Vagina (tissue), 2 donors: ENCODE data around the gene PRSS21.

Experiments used
- CTCF ChIP-seq, 3 experiments: fragments of 450-650 bp in 2 of 3; fragments of 200-600 bp in 1 of 3; sonication (generic) in 1 of 3; IDR thresholded peaks; one replicate each; pipeline ENCODE4 v1.5.1; 2017 to 2019; ENCODE audit warnings: antibody characterized with exemption in 3 of 3, mild to moderate bottlenecking in 2 of 3, moderate library complexity in 2 of 3
- POLR2A ChIP-seq, 2 donors: fragments of 450-650 bp; IDR thresholded peaks; one replicate each; pipeline ENCODE4 v1.6.1; 2017; ENCODE audit warnings: antibody characterized with exemption in 2 of 2, mild to moderate bottlenecking in 2 of 2, moderate library complexity in 2 of 2
- POLR2AphosphoS5 ChIP-seq, 2 donors: sonication (generic); formaldehyde crosslinking; IDR thresholded peaks; one replicate each; pipeline ENCODE4 v1.9.0; 2017; ENCODE audit warnings: antibody characterized with exemption in 2 of 2, mild to moderate bottlenecking in 2 of 2, low read depth in 1 of 2; ENCODE audit not compliant: insufficient read depth in 1 of 2

DNA sequence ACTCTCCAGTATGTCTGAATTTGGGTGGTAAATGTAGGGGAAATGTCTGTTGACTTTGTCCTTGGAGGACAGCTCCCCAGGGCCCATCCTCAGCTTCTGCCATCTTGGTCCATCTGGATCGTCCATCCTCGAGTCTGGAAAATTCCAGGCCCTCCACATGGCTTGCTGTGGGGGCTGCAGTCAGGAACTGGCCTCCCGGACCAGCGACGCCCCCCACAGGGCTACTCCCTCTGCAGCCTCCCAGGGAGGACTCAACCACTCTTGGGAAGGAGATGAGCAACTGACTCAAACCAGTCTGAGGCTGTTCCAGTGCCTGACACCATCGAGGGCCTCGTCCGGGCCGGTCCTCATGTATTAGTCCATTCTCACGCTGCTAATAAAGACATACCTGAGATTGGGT lies 7.6 kb downstream of the PRSS21 start:
- TF ChIP-seq CTCF (IDR thresholded peaks at IDR 0.05) (no peak), POLR2A (IDR thresholded peaks at IDR 0.05) (no peak), POLR2AphosphoS5 (IDR thresholded peaks at IDR 0.05; ENCODE audit: insufficient read depth in 1 of 2, low read depth in 1 of 2) (no peak)
